ENCODE results near the gene MTHFD2L. TPM values are rescaled to one million over a fixed set of nuclear protein-coding genes. Genes with fewer than 3 reads are reported as not detected.

The MTHFD2L gene
- total and polyA plus RNA-seq, 9 of the 15 experiments (the other 6 are each of a cell fraction or from before 2014, with no cell fraction given) = 10.0 to 39.0 (median 26.0) TPM

DNA sequence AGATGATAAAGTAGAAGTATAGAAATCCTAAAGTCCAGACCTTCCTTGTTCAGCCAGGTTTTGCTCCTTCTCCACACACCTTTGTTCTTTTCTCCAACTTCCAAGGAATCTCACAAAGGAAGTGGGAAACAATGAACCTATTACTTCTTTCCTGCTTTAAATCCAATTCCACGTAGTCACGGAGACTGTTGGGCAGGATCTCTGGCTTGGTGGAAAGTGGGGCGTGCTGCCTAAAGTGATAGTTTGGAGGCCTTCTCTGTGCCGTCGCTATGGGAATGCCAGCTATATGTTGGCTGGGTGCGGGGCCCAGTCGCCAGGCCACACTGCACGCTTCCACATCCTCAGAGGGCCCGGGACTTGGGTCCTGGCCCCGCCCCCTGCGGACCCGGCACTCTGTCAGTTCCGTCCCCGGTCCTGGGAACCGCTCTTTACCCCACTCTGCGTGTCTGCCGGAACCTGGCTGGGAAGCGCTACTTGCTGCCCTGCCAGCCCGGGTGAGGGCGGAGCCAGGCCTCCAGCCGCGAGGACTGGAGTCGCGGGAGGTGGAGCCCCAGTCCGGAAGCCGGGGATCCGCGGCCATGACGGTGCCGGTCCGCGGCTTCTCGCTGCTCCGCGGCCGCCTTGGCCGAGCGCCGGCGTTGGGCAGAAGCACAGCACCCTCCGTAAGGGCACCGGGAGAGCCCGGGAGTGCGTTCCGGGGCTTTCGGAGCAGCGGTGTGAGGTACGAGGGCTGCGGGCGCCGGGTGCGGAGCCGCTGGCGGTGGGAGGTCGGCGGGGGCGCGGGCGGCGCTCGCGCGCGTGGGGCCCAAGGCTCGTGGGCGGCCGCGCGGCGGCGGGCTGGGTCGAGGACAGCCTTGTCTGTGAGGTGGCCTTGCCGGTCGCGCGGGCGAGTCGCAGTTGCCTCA, at the start of gene MTHFD2L (continued):
- TF ChIP-seq, protein P1, sequence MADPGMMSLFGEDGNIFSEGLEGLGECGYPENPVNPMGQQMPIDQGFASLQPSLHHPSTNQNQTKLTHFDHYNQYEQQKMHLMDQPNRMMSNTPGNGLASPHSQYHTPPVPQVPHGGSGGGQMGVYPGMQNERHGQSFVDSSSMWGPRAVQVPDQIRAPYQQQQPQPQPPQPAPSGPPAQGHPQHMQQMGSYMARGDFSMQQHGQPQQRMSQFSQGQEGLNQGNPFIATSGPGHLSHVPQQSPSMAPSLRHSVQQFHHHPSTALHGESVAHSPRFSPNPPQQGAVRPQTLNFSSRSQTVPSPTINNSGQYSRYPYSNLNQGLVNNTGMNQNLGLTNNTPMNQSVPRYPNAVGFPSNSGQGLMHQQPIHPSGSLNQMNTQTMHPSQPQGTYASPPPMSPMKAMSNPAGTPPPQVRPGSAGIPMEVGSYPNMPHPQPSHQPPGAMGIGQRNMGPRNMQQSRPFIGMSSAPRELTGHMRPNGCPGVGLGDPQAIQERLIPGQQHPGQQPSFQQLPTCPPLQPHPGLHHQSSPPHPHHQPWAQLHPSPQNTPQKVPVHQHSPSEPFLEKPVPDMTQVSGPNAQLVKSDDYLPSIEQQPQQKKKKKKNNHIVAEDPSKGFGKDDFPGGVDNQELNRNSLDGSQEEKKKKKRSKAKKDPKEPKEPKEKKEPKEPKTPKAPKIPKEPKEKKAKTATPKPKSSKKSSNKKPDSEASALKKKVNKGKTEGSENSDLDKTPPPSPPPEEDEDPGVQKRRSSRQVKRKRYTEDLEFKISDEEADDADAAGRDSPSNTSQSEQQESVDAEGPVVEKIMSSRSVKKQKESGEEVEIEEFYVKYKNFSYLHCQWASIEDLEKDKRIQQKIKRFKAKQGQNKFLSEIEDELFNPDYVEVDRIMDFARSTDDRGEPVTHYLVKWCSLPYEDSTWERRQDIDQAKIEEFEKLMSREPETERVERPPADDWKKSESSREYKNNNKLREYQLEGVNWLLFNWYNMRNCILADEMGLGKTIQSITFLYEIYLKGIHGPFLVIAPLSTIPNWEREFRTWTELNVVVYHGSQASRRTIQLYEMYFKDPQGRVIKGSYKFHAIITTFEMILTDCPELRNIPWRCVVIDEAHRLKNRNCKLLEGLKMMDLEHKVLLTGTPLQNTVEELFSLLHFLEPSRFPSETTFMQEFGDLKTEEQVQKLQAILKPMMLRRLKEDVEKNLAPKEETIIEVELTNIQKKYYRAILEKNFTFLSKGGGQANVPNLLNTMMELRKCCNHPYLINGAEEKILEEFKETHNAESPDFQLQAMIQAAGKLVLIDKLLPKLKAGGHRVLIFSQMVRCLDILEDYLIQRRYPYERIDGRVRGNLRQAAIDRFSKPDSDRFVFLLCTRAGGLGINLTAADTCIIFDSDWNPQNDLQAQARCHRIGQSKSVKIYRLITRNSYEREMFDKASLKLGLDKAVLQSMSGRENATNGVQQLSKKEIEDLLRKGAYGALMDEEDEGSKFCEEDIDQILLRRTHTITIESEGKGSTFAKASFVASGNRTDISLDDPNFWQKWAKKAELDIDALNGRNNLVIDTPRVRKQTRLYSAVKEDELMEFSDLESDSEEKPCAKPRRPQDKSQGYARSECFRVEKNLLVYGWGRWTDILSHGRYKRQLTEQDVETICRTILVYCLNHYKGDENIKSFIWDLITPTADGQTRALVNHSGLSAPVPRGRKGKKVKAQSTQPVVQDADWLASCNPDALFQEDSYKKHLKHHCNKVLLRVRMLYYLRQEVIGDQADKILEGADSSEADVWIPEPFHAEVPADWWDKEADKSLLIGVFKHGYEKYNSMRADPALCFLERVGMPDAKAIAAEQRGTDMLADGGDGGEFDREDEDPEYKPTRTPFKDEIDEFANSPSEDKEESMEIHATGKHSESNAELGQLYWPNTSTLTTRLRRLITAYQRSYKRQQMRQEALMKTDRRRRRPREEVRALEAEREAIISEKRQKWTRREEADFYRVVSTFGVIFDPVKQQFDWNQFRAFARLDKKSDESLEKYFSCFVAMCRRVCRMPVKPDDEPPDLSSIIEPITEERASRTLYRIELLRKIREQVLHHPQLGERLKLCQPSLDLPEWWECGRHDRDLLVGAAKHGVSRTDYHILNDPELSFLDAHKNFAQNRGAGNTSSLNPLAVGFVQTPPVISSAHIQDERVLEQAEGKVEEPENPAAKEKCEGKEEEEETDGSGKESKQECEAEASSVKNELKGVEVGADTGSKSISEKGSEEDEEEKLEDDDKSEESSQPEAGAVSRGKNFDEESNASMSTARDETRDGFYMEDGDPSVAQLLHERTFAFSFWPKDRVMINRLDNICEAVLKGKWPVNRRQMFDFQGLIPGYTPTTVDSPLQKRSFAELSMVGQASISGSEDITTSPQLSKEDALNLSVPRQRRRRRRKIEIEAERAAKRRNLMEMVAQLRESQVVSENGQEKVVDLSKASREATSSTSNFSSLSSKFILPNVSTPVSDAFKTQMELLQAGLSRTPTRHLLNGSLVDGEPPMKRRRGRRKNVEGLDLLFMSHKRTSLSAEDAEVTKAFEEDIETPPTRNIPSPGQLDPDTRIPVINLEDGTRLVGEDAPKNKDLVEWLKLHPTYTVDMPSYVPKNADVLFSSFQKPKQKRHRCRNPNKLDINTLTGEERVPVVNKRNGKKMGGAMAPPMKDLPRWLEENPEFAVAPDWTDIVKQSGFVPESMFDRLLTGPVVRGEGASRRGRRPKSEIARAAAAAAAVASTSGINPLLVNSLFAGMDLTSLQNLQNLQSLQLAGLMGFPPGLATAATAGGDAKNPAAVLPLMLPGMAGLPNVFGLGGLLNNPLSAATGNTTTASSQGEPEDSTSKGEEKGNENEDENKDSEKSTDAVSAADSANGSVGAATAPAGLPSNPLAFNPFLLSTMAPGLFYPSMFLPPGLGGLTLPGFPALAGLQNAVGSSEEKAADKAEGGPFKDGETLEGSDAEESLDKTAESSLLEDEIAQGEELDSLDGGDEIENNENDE (IDR thresholded peaks at IDR 0.05; ENCODE audit: low read depth, low read length) = no peak
- TF ChIP-seq, protein P2, sequence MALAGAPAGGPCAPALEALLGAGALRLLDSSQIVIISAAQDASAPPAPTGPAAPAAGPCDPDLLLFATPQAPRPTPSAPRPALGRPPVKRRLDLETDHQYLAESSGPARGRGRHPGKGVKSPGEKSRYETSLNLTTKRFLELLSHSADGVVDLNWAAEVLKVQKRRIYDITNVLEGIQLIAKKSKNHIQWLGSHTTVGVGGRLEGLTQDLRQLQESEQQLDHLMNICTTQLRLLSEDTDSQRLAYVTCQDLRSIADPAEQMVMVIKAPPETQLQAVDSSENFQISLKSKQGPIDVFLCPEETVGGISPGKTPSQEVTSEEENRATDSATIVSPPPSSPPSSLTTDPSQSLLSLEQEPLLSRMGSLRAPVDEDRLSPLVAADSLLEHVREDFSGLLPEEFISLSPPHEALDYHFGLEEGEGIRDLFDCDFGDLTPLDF (CRISPR knock-in tag; IDR thresholded peaks at IDR 0.05) = peak; percentile 45; the same call in 1 of the 2 replicates
- TF ChIP-seq C11orf30 (IDR thresholded peaks at IDR 0.05; ENCODE audit: low read depth) = peak; percentile 42
- TF ChIP-seq BCL6 (CRISPR knock-in tag; IDR thresholded peaks at IDR 0.05) = no peak
- no peak for TF ChIP-seq CEBPB (tag; IDR thresholded peaks at IDR 0.05)
- TF ChIP-seq, protein P3, sequence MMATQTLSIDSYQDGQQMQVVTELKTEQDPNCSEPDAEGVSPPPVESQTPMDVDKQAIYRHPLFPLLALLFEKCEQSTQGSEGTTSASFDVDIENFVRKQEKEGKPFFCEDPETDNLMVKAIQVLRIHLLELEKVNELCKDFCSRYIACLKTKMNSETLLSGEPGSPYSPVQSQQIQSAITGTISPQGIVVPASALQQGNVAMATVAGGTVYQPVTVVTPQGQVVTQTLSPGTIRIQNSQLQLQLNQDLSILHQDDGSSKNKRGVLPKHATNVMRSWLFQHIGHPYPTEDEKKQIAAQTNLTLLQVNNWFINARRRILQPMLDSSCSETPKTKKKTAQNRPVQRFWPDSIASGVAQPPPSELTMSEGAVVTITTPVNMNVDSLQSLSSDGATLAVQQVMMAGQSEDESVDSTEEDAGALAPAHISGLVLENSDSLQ (IDR thresholded peaks at IDR 0.05) = peak; percentile 49; the same call in 1 of the 2 replicates
- TF ChIP-seq FUS (optimal IDR thresholded peaks at IDR 0.05; ENCODE audit: low read depth, low read length) = no peak
- no peak for TF ChIP-seq ZFP1 (CRISPR knock-in tag; IDR thresholded peaks at IDR 0.05)
- TF ChIP-seq, protein P4, sequence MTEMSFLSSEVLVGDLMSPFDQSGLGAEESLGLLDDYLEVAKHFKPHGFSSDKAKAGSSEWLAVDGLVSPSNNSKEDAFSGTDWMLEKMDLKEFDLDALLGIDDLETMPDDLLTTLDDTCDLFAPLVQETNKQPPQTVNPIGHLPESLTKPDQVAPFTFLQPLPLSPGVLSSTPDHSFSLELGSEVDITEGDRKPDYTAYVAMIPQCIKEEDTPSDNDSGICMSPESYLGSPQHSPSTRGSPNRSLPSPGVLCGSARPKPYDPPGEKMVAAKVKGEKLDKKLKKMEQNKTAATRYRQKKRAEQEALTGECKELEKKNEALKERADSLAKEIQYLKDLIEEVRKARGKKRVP (CRISPR knock-in tag; IDR thresholded peaks at IDR 0.05) = no peak
- TF ChIP-seq PHB2 (IDR thresholded peaks at IDR 0.05; ENCODE audit: low read depth) = no peak
- no peak for TF ChIP-seq MEF2A (IDR thresholded peaks at IDR 0.05; ENCODE audit: control insufficient read depth, low read depth, low read length)
- TF ChIP-seq, protein P5, sequence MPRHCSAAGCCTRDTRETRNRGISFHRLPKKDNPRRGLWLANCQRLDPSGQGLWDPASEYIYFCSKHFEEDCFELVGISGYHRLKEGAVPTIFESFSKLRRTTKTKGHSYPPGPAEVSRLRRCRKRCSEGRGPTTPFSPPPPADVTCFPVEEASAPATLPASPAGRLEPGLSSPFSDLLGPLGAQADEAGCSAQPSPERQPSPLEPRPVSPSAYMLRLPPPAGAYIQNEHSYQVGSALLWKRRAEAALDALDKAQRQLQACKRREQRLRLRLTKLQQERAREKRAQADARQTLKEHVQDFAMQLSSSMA (CRISPR knock-in tag; IDR thresholded peaks at IDR 0.05) = no peak

All from K562 (cell line).